IMR-90 (cell line): Measurements from ENCODE around the gene CLDN15. TPM values are rescaled to one million over a fixed set of nuclear protein-coding genes. Genes with fewer than 3 reads are reported as not detected.

Source experiments
- ATAC-seq: fragments of 200-7000 bp; cut with Tn5 transposase; 2 replicates; pipeline ENCODE4 v1.9.1; 2020; ENCODE audit warnings: low read depth, mild to moderate bottlenecking, moderate library complexity
- BruUV-seq: library from RNA; stranded (reverse); fragments of 400-500 nt; replicated peaks from 2 replicates; lab custom pipeline; 2021; lab: Mats Ljungman, UMichigan
- CTCF ChIA-PET: fragments of 300-600 bp; formaldehyde crosslinking; extraction: SDS; loops from one replicate; lab custom pipeline; 2021; ENCODE audit warnings: antibody characterized with exemption; lab: Yijun Ruan, JAX
- POLR2A ChIA-PET: fragments of 300-600 bp; sonication (Branson Sonifier 250); formaldehyde crosslinking; loops from one replicate; lab custom pipeline; 2022; ENCODE audit warnings: antibody characterized with exemption; ENCODE audit not compliant: unreplicated experiment; lab: Charles Lee
- DNase-seq: peaks from one replicate; pipeline ENCODE4 v3.0.0; 2013
- H2AFZ ChIP-seq: replicated peaks from 2 replicates; pipeline ENCODE3; 2013; ENCODE audit warnings: low read length, mild to moderate bottlenecking; ENCODE audit not compliant: poor library complexity
- H2AK5ac ChIP-seq: 2 replicates; pipeline ENCODE4 v1.6.1; 2013; ENCODE audit warnings: low read depth, low read length, inconsistent platforms
- H2AK9ac ChIP-seq: replicated peaks from 2 replicates; pipeline ENCODE3; 2013; ENCODE audit warnings: mild to moderate bottlenecking, low read depth, low read length, moderate library complexity; ENCODE audit not compliant: poor library complexity
- H2BK120ac ChIP-seq: 2 replicates; pipeline ENCODE4 v1.6.1; 2013; ENCODE audit warnings: low read depth, low read length, inconsistent platforms
- H2BK15ac ChIP-seq: 3 replicates; pipeline ENCODE4 v1.6.1; 2013; ENCODE audit warnings: low read depth, low read length, inconsistent platforms
- H2BK20ac ChIP-seq: 2 replicates; pipeline ENCODE4 v1.6.1; 2013; ENCODE audit warnings: low read depth, mild to moderate bottlenecking, inconsistent platforms, low read length, moderate library complexity
- H2BK5ac ChIP-seq: 2 replicates; pipeline ENCODE4 v1.6.1; 2013; ENCODE audit warnings: mild to moderate bottlenecking, low read depth, low read length, inconsistent platforms; ENCODE audit not compliant: poor library complexity, severe bottlenecking
- H3K14ac ChIP-seq: replicated peaks from 2 replicates; pipeline ENCODE4 v1.6.1; 2013; ENCODE audit warnings: low read depth, low read length, inconsistent platforms
- H3K18ac ChIP-seq: 2 replicates; pipeline ENCODE4 v1.6.1; 2013; ENCODE audit warnings: low read depth, low read length, control low read depth
- H3K23ac ChIP-seq: 2 replicates; pipeline ENCODE4 v1.6.1; 2013; ENCODE audit warnings: low read depth, low read length, inconsistent platforms
- H3K27ac ChIP-seq: 2 replicates; pipeline ENCODE4 v1.5.1; 2013; ENCODE audit warnings: mild to moderate bottlenecking, control low read depth, low read length; ENCODE audit not compliant: insufficient read depth
- H3K27me3 ChIP-seq: 2 replicates; pipeline ENCODE4 v1.6.1; 2013; ENCODE audit warnings: low read length; ENCODE audit not compliant: control insufficient read depth, insufficient read depth
- H3K36me3 ChIP-seq: 2 replicates; pipeline ENCODE4 v1.6.1; 2013; ENCODE audit warnings: low read length, mixed read lengths; ENCODE audit not compliant: control insufficient read depth, insufficient read depth
- H3K4ac ChIP-seq: 2 replicates; pipeline ENCODE4 v1.6.1; 2013; ENCODE audit warnings: low read depth, low read length, inconsistent platforms
- H3K4me1 ChIP-seq: 2 replicates; pipeline ENCODE4 v1.6.1; 2013; ENCODE audit warnings: low read length, mixed read lengths; ENCODE audit not compliant: control insufficient read depth, insufficient read depth
- H3K4me2 ChIP-seq: 2 replicates; pipeline ENCODE4 v1.6.1; 2013; ENCODE audit warnings: low read depth, mild to moderate bottlenecking, control low read depth, low read length, moderate library complexity
- H3K4me3 ChIP-seq: 2 replicates; pipeline ENCODE4 v1.5.1; 2013; ENCODE audit warnings: low read depth, mild to moderate bottlenecking, control low read depth, low read length, moderate library complexity; ENCODE audit not compliant: insufficient read depth
- H3K56ac ChIP-seq: 2 replicates; pipeline ENCODE4 v1.6.1; 2013; ENCODE audit warnings: low read length, inconsistent platforms; ENCODE audit not compliant: insufficient read depth; ENCODE audit errors: extremely low read depth
- H3K79me1 ChIP-seq, 2 experiments: 2 replicates each; pipeline ENCODE4 v1.6.1; 2013; ENCODE audit warnings: low read length in 2 of 2, inconsistent platforms in 1 of 2, low read depth in 1 of 2
- H3K9ac ChIP-seq: 2 replicates; pipeline ENCODE4 v1.6.1; 2013; ENCODE audit warnings: low read depth, low read length, control low read depth
- H3K9me1 ChIP-seq: 2 replicates; pipeline ENCODE4 v1.6.1; 2013; ENCODE audit warnings: low read length, inconsistent platforms; ENCODE audit not compliant: insufficient read depth
- H3K9me3 ChIP-seq: 2 replicates; pipeline ENCODE4 v1.6.1; 2013; ENCODE audit warnings: low read length; ENCODE audit not compliant: control insufficient read depth, insufficient read depth
- H4K20me1 ChIP-seq: 2 replicates; pipeline ENCODE4 v1.6.1; 2013; ENCODE audit warnings: low read length, inconsistent platforms; ENCODE audit not compliant: insufficient read depth
- H4K5ac ChIP-seq: 2 replicates; pipeline ENCODE4 v1.6.1; 2013; ENCODE audit warnings: mild to moderate bottlenecking, low read depth, low read length, control low read depth
- H4K8ac ChIP-seq, 2 experiments: 2 replicates each; pipeline ENCODE4 v1.6.1; 2013; ENCODE audit warnings: low read depth in 2 of 2, low read length in 2 of 2, control low read depth in 1 of 2, inconsistent platforms in 1 of 2
- H4K91ac ChIP-seq: 2 replicates; pipeline ENCODE4 v1.6.1; 2013; ENCODE audit warnings: low read depth, low read length, inconsistent platforms; ENCODE audit not compliant: insufficient read depth
- BHLHE40 ChIP-seq: fragments of 150-350 bp; IDR thresholded peaks from 2 replicates; pipeline ENCODE4 v1.6.1; 2016; ENCODE audit warnings: mild to moderate bottlenecking, low read depth, low read length
- CEBPB ChIP-seq: IDR thresholded peaks from 2 replicates; pipeline ENCODE4 v1.6.1; 2012; ENCODE audit warnings: low read depth, low read length, improper control_type of control experiment
- CHD1 ChIP-seq: IDR thresholded peaks from 2 replicates; pipeline ENCODE4 v1.6.1; 2012; ENCODE audit warnings: low read depth, low read length, improper control_type of control experiment
- ELK1 ChIP-seq: fragments of 150-350 bp; IDR thresholded peaks from 2 replicates; pipeline ENCODE4 v1.6.1; 2016; ENCODE audit warnings: low read depth, mild to moderate bottlenecking, low read length, moderate library complexity, borderline replicate concordance
- FOS ChIP-seq: fragments of 150-350 bp; IDR thresholded peaks from 2 replicates; pipeline ENCODE4 v1.6.1; 2016; ENCODE audit warnings: low read depth, low read length
- MAZ ChIP-seq: IDR thresholded peaks from 2 replicates; pipeline ENCODE4 v1.6.1; 2012; ENCODE audit warnings: low read depth, mild to moderate bottlenecking, low read length, improper control_type of control experiment, moderate library complexity, borderline replicate concordance
- MXI1 ChIP-seq: IDR thresholded peaks from 2 replicates; pipeline ENCODE4 v1.6.1; 2012; ENCODE audit warnings: low read depth, mild to moderate bottlenecking, low read length, moderate library complexity, borderline replicate concordance
- POLR2A ChIP-seq: IDR thresholded peaks from 2 replicates; pipeline ENCODE4 v1.6.1; 2012; ENCODE audit warnings: mild to moderate bottlenecking, low read depth, low read length
- RAD21 ChIP-seq: IDR thresholded peaks from 2 replicates; pipeline ENCODE4 v1.6.1; 2012; ENCODE audit warnings: low read length, improper control_type of control experiment
- SMC3 ChIP-seq: fragments of 150-350 bp; IDR thresholded peaks from 2 replicates; pipeline ENCODE4 v1.6.1; 2016; ENCODE audit warnings: low read depth, mild to moderate bottlenecking, antibody characterized with exemption, low read length, moderate library complexity
- WGBS, 2 experiments: methylation state at CpG; one replicate each; pipeline versions ENCODE4 v1.1.5 to v1.1.7; 2013; ENCODE audit warnings: missing lambda C conversion rate in 2 of 2; ENCODE audit not compliant: insufficient read length in 1 of 2; ENCODE audit errors: extremely low coverage in 2 of 2; 5-methylcytosine and 5-hydroxymethylcytosine counted together
- dilution Hi-C: fragments of 300-500 bp; cut with HindIII; formaldehyde crosslinking; loops from one replicate; pipeline ENCODE4 v1.14.3; 2018; ENCODE audit warnings: low sequenced_read_pairs; ENCODE audit not compliant: unreplicated experiment
- in situ Hi-C: fragments of 300-500 bp; cut with MboI; formaldehyde crosslinking; loops from 3 replicates; pipeline ENCODE4 v1.14.3; 2019; ENCODE audit warnings: low sequenced_read_pairs, inconsistent platforms, mixed read lengths
- intact Hi-C: fragments of 100-400 bp; cut with micrococcal nuclease; formaldehyde crosslinking; loops from 2 replicates; pipeline ENCODE4 v1.10.0; 2022
- polyA plus RNA-seq, 3 experiments: library from polyadenylated mRNA; depleted of rRNA; stranded (reverse); fragments of >200 nt; gene quantifications; 2 replicates each; pipeline ENCODE4 v1.2.3, GENCODE V29; 2012; ENCODE audit warnings: low replicate concordance in 1 of 3
- total RNA-seq: library from RNA; depleted of rRNA; stranded (reverse); fragments of >200 nt; gene quantifications from 2 replicates; pipeline ENCODE4 v1.2.3, GENCODE V29; 2012

CLDN15 gene
- total and polyA plus RNA-seq, 2 of the 4 experiments (the other 2 are of a cell fraction): 0.72 to 5.4 TPM

- Histone ChIP-seq H3K79me1 (peaks cover 0 to 6% of the 10 kb centered on the region in 2 experiments; a peak in 1 of 4 replicates), H4K20me1 (peaks cover 6% of the 10 kb centered on the region), H4K5ac (no peak overlapping the region), H4K8ac (peak overlapping the region in 1 of 2 experiments; percentile 36; a peak in 1 of 4 replicates), H2AK9ac (no peak overlapping the region), H3K4me3 (no peak overlapping the region), H3K56ac (no peak overlapping the region), H3K27me3 (no peaks in the 10 kb centered on the region), H3K14ac (no peak overlapping the region), H3K4ac (0 out of 2 replicates have a peak overlapping the region, but pooled peaks have one; percentile 43), H2AK5ac (no peak overlapping the region), H3K9me3 (no peaks in the 10 kb centered on the region), H3K4me2 (no peak overlapping the region), H3K4me1 (peaks cover 3% of the 10 kb centered on the region), H2BK15ac (no peak overlapping the region), H2AFZ (peak overlapping the region; percentile 62), H3K9ac (no peak overlapping the region), H3K36me3 (peaks cover 19% of the 10 kb centered on the region), H2BK5ac (no peak overlapping the region), H2BK120ac (no peak overlapping the region), H2BK20ac (no peak overlapping the region), H3K23ac (peak overlapping the region; percentile 59; the same call in 1 of the 2 replicates), H3K9me1 (peaks cover 4% of the 10 kb centered on the region), H4K91ac (no peak overlapping the region), H3K27ac (no peak overlapping the region), H3K18ac (no peak overlapping the region)
- ATAC-seq (peak; percentile 21), DNase-seq (no peak)
- dilution Hi-C loops: no loop called here
- intact Hi-C loops: no loop called here
- no peak for TF ChIP-seq MXI1
- no peak for TF ChIP-seq FOS
- no peak for TF ChIP-seq ELK1
- TF ChIP-seq SMC3: no peak
- no peak for TF ChIP-seq BHLHE40
- no peak for TF ChIP-seq CEBPB
- no peak for TF ChIP-seq MAZ
- TF ChIP-seq POLR2A: no peak
- TF ChIP-seq CHD1: no peak
- no peak for TF ChIP-seq RAD21
- in situ Hi-C loops: no loop called here
- no TSS peak for BruUV-seq
- CTCF ChIA-PET: no interaction called here
- POLR2A ChIA-PET: no interaction called here
- 100% methylated on average over 1 of the region's 7 CpGs; no CpG with 5 or more reads in 1 of the 2 experiments for WGBS, 2 experiments
Measured at GRCh38 chr7:101231644-101232043, 6.0 kb downstream of the CLDN15 start.
